ENCODE data around the gene TGFB1. TPM values are rescaled to one million over a fixed set of nuclear protein-coding genes. Genes with fewer than 3 reads are reported as not detected.

TGFB1 gene
- total and polyA plus RNA-seq, 2 of the 13 experiments (the other 11 are each of a cell fraction or from before 2014, with no cell fraction given): 4.1 to 5.4 TPM

DNA sequence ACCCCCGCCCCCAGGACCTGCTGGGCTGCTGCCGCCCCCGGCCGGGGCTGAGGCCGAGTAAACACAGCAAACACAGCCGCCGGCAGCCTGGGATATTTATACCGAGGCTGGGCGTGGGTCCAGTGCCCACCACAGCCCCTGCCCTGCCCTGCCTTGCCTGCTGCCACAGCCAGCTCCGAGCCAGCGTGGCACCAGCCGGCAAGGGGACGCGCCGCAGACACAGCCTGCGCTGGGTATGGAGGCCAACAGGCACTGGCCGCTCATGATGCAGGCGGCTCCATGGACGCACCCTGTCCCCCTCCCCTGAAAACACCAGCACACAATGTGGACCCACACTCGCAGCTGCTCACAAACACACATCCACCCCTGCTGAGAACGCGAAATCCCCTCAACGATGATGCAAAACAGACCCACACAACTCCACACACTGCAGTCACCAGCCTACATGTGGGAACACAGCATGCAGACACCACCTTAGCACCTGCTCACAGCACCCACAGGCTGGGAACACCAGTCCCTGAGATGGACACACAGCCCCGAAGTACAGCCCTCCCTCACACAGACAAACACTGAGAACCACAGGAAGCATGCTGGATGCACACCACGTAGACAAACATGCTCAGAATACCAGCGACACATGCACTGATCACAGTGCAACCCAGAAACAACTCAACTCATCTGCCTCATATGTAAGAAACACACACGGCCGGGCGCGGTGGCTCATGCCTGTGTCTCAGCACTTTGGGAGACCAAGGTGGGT, 27.6 kb downstream of the TGFB1 start (continued):
- peak; percentile 52 for TF ChIP-seq SRSF1 (optimal IDR thresholded peaks at IDR 0.05; ENCODE audit: low read depth, low read length)
- no peak for TF ChIP-seq SATB2 (CRISPR knock-in tag; IDR thresholded peaks at IDR 0.05)
- no peak for TF ChIP-seq TARDBP (CRISPR knock-in tag; IDR thresholded peaks at IDR 0.05)
- no peak for TF ChIP-seq MYNN (CRISPR knock-in tag; IDR thresholded peaks at IDR 0.05; ENCODE audit: low read depth)
- TF ChIP-seq U2AF2 (IDR thresholded peaks at IDR 0.05; ENCODE audit: low read depth, low read length): no peak
- no peak for TF ChIP-seq YEATS4 (CRISPR knock-in tag; IDR thresholded peaks at IDR 0.05; ENCODE audit: borderline replicate concordance)
- TF ChIP-seq ZNF83 (CRISPR knock-in tag; IDR thresholded peaks at IDR 0.05; ENCODE audit: borderline replicate concordance): no peak
- TF ChIP-seq, protein P1, sequence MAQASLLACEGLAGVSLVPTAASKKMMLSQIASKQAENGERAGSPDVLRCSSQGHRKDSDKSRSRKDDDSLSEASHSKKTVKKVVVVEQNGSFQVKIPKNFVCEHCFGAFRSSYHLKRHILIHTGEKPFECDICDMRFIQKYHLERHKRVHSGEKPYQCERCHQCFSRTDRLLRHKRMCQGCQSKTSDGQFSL (CRISPR knock-in tag; IDR thresholded peaks at IDR 0.05): no peak
- TF ChIP-seq ZNF878 (CRISPR knock-in tag; IDR thresholded peaks at IDR 0.05): no peak
- TF ChIP-seq IRX3 (CRISPR knock-in tag; IDR thresholded peaks at IDR 0.05; ENCODE audit: borderline replicate concordance, low read depth): no peak
- TF ChIP-seq GLI4 (CRISPR knock-in tag; IDR thresholded peaks at IDR 0.05; ENCODE audit: borderline replicate concordance): no peak
- no peak for TF ChIP-seq ATF1 (CRISPR knock-in tag; IDR thresholded peaks at IDR 0.05)
- TF ChIP-seq, protein P2, sequence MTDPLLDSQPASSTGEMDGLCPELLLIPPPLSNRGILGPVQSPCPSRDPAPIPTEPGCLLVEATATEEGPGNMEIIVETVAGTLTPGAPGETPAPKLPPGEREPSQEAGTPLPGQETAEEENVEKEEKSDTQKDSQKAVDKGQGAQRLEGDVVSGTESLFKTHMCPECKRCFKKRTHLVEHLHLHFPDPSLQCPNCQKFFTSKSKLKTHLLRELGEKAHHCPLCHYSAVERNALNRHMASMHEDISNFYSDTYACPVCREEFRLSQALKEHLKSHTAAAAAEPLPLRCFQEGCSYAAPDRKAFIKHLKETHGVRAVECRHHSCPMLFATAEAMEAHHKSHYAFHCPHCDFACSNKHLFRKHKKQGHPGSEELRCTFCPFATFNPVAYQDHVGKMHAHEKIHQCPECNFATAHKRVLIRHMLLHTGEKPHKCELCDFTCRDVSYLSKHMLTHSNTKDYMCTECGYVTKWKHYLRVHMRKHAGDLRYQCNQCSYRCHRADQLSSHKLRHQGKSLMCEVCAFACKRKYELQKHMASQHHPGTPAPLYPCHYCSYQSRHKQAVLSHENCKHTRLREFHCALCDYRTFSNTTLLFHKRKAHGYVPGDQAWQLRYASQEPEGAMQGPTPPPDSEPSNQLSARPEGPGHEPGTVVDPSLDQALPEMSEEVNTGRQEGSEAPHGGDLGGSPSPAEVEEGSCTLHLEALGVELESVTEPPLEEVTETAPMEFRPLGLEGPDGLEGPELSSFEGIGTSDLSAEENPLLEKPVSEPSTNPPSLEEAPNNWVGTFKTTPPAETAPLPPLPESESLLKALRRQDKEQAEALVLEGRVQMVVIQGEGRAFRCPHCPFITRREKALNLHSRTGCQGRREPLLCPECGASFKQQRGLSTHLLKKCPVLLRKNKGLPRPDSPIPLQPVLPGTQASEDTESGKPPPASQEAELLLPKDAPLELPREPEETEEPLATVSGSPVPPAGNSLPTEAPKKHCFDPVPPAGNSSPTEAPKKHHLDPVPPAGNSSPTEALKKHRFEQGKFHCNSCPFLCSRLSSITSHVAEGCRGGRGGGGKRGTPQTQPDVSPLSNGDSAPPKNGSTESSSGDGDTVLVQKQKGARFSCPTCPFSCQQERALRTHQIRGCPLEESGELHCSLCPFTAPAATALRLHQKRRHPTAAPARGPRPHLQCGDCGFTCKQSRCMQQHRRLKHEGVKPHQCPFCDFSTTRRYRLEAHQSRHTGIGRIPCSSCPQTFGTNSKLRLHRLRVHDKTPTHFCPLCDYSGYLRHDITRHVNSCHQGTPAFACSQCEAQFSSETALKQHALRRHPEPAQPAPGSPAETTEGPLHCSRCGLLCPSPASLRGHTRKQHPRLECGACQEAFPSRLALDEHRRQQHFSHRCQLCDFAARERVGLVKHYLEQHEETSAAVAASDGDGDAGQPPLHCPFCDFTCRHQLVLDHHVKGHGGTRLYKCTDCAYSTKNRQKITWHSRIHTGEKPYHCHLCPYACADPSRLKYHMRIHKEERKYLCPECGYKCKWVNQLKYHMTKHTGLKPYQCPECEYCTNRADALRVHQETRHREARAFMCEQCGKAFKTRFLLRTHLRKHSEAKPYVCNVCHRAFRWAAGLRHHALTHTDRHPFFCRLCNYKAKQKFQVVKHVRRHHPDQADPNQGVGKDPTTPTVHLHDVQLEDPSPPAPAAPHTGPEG (CRISPR knock-in tag; IDR thresholded peaks at IDR 0.05): no peak
- TF ChIP-seq ZNF75D (CRISPR knock-in tag; IDR thresholded peaks at IDR 0.05; ENCODE audit: borderline replicate concordance): no peak
- no peak for TF ChIP-seq BCL6 (CRISPR knock-in tag; IDR thresholded peaks at IDR 0.05)
- TF ChIP-seq ZNF329 (CRISPR knock-in tag; IDR thresholded peaks at IDR 0.05; ENCODE audit: low read depth): no peak
- TF ChIP-seq ZNF230 (CRISPR knock-in tag; IDR thresholded peaks at IDR 0.05): no peak
- no peak for TF ChIP-seq ZFAT (CRISPR knock-in tag; conservative IDR thresholded peaks at IDR 0.05)
- TF ChIP-seq NPAS2 (CRISPR knock-in tag; IDR thresholded peaks at IDR 0.05; ENCODE audit: borderline replicate concordance): no peak
- TF ChIP-seq ZKSCAN8 (CRISPR knock-in tag; IDR thresholded peaks at IDR 0.05; ENCODE audit: borderline replicate concordance): no peak
- TF ChIP-seq ZNF564 (CRISPR knock-in tag; IDR thresholded peaks at IDR 0.05): peak; percentile 65; the same call in 1 of the 2 replicates
- TF ChIP-seq HOXA3 (CRISPR knock-in tag; IDR thresholded peaks at IDR 0.05): no peak
- TF ChIP-seq, protein P3, sequence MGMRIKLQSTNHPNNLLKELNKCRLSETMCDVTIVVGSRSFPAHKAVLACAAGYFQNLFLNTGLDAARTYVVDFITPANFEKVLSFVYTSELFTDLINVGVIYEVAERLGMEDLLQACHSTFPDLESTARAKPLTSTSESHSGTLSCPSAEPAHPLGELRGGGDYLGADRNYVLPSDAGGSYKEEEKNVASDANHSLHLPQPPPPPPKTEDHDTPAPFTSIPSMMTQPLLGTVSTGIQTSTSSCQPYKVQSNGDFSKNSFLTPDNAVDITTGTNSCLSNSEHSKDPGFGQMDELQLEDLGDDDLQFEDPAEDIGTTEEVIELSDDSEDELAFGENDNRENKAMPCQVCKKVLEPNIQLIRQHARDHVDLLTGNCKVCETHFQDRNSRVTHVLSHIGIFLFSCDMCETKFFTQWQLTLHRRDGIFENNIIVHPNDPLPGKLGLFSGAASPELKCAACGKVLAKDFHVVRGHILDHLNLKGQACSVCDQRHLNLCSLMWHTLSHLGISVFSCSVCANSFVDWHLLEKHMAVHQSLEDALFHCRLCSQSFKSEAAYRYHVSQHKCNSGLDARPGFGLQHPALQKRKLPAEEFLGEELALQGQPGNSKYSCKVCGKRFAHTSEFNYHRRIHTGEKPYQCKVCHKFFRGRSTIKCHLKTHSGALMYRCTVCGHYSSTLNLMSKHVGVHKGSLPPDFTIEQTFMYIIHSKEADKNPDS (CRISPR knock-in tag; IDR thresholded peaks at IDR 0.05): no peak

Measured in HepG2 (cell line).